Measurements from ENCODE around the gene RCBTB1. TPM values are rescaled to one million over a fixed set of nuclear protein-coding genes. Genes with fewer than 3 reads are reported as not detected.

Gene RCBTB1
- polyA plus RNA-seq, 1 donor (not counting 4 experiments of a cell fraction or from before 2014, with no cell fraction given), result 26.9 TPM

DNA sequence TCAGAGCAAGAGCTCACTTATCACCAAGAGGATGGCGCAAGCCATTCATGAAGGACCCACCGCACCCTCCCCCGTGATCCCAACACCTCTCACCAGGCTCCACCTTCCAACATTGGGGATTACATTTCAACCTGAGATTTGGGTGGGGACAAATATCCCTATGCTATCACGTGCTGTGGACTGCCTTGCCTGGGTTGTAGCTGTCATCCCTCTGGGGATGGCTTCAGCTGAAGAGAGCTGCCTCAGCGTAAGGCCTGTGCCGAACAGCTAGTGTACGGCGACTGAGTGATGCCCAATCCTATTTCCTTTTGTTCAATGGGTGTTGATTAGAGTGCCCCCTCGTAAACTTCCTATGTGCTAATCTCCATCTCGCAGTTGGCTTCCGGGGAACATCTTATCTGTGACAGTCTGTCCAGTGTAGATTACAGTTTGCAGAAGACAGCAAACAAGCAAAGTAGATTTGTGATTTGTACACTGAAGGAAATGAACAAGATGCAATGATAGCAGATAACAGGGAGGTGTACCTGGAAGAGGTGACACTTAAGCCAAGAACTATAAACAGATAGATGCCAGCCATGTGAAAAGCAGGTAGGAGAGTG lies 11.8 kb upstream of the RCBTB1 start:
- FAIRE-seq, result no peak
- H3K4me2 ChIP-seq (ENCODE audit: control insufficient read depth, extremely low read depth, insufficient read depth, low read depth, low read length), result no peak overlapping the region
- no peaks in the 10 kb centered on the region for H3K4me1 ChIP-seq (ENCODE audit: control insufficient read depth, extremely low read depth, insufficient read depth, low read length)
- no peaks in the 10 kb centered on the region for H3K9me1 ChIP-seq (ENCODE audit: control insufficient read depth, extremely low read depth, insufficient read depth, low read length)
- H2AFZ ChIP-seq (ENCODE audit: control insufficient read depth, low read length), result no peak overlapping the region
- no peaks in the 10 kb centered on the region for H3K27me3 ChIP-seq (ENCODE audit: control insufficient read depth, extremely low read depth, insufficient read depth, low read length)
- no peak overlapping the region for H3K4me3 ChIP-seq (ENCODE audit: control insufficient read depth in 2 of 3, extremely low read depth in 1 of 3, insufficient read depth in 2 of 3, low read depth in 1 of 3, low read length in 3 of 3)
- no peak for TF ChIP-seq EZH2 (IDR thresholded peaks at IDR 0.05; ENCODE audit: low read length)
- TF ChIP-seq, protein P1, sequence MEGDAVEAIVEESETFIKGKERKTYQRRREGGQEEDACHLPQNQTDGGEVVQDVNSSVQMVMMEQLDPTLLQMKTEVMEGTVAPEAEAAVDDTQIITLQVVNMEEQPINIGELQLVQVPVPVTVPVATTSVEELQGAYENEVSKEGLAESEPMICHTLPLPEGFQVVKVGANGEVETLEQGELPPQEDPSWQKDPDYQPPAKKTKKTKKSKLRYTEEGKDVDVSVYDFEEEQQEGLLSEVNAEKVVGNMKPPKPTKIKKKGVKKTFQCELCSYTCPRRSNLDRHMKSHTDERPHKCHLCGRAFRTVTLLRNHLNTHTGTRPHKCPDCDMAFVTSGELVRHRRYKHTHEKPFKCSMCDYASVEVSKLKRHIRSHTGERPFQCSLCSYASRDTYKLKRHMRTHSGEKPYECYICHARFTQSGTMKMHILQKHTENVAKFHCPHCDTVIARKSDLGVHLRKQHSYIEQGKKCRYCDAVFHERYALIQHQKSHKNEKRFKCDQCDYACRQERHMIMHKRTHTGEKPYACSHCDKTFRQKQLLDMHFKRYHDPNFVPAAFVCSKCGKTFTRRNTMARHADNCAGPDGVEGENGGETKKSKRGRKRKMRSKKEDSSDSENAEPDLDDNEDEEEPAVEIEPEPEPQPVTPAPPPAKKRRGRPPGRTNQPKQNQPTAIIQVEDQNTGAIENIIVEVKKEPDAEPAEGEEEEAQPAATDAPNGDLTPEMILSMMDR (optimal IDR thresholded peaks at IDR 0.05 in 1 of 3, IDR thresholded peaks at IDR 0.05 in 1 of 3, conservative IDR thresholded peaks at IDR 0.05 in 1 of 3; ENCODE audit: extremely low read depth in 1 of 3, insufficient read depth in 2 of 3, low read length in 3 of 3), result no peak
- DNase-seq (ENCODE audit: low read depth, low spot score), result no peak
- no peak overlapping the region for H3K27ac ChIP-seq (ENCODE audit: control insufficient read depth, insufficient read depth, low read length)
- dilution Hi-C loops (cut with MboI; ENCODE audit: extremely low pct_ligation_motif_present, low sequenced_read_pairs), result no loop called here
- H4K20me1 ChIP-seq (ENCODE audit: control insufficient read depth, extremely low read depth, insufficient read depth, low read length), result no peaks in the 10 kb centered on the region
- no peaks in the 10 kb centered on the region for H3K9me3 ChIP-seq (ENCODE audit: control insufficient read depth, low read depth, low read length)
- H3K79me2 ChIP-seq (ENCODE audit: control insufficient read depth, insufficient read depth, low read length), result no peaks in the 10 kb centered on the region
- no peaks in the 10 kb centered on the region for H3K36me3 ChIP-seq (ENCODE audit: control insufficient read depth in 2 of 2, extremely low read depth in 1 of 2, insufficient read depth in 2 of 2, low read length in 2 of 2)
- no peak overlapping the region for H3K9ac ChIP-seq (ENCODE audit: control insufficient read depth, extremely low read depth, insufficient read depth, low read length)

GRCh38 chr13:49596221-49596620 lies 10.9 kb upstream of the RCBTB1 start:
- Histone ChIP-seq H3K4me1 (ENCODE audit: control insufficient read depth, extremely low read depth, insufficient read depth, low read length) (no peaks in the 10 kb centered on the region), H3K27ac (ENCODE audit: control insufficient read depth, insufficient read depth, low read length) (no peak overlapping the region), H3K27me3 (ENCODE audit: control insufficient read depth, extremely low read depth, insufficient read depth, low read length) (no peaks in the 10 kb centered on the region), H3K79me2 (ENCODE audit: control insufficient read depth, insufficient read depth, low read length) (no peaks in the 10 kb centered on the region), H3K9ac (ENCODE audit: control insufficient read depth, extremely low read depth, insufficient read depth, low read length) (no peak overlapping the region), H3K4me2 (ENCODE audit: control insufficient read depth, extremely low read depth, insufficient read depth, low read depth, low read length) (no peak overlapping the region), H2AFZ (ENCODE audit: control insufficient read depth, low read length) (no peak overlapping the region), H3K36me3 (ENCODE audit: control insufficient read depth in 2 of 2, extremely low read depth in 1 of 2, insufficient read depth in 2 of 2, low read length in 2 of 2) (no peaks in the 10 kb centered on the region), H3K4me3 (ENCODE audit: control insufficient read depth in 2 of 3, extremely low read depth in 1 of 3, insufficient read depth in 2 of 3, low read depth in 1 of 3, low read length in 3 of 3) (no peak overlapping the region), H3K9me1 (ENCODE audit: control insufficient read depth, extremely low read depth, insufficient read depth, low read length) (no peaks in the 10 kb centered on the region), H4K20me1 (ENCODE audit: control insufficient read depth, extremely low read depth, insufficient read depth, low read length) (no peaks in the 10 kb centered on the region), H3K9me3 (ENCODE audit: control insufficient read depth, low read depth, low read length) (no peaks in the 10 kb centered on the region)
- DNase-seq (ENCODE audit: low read depth, low spot score), result no peak
- TF ChIP-seq, protein P1 (optimal IDR thresholded peaks at IDR 0.05 in 1 of 3, IDR thresholded peaks at IDR 0.05 in 1 of 3, conservative IDR thresholded peaks at IDR 0.05 in 1 of 3; ENCODE audit: extremely low read depth in 1 of 3, insufficient read depth in 2 of 3, low read length in 3 of 3), result no peak
- TF ChIP-seq EZH2 (IDR thresholded peaks at IDR 0.05; ENCODE audit: low read length), result no peak
- dilution Hi-C loops (cut with MboI; ENCODE audit: extremely low pct_ligation_motif_present, low sequenced_read_pairs), result no loop called here
- no peak for FAIRE-seq

Measured in keratinocyte (primary cell).